GM19463 (cell line): ENCODE data around the gene JAM2.
"Not testable (repeated sequence)": the region's sequence is repeated elsewhere in the genome, so short reads cannot be mapped to it uniquely, and the experiment has no call there.

ENCODE experiments used
- ATAC-seq: cut with Tn5 transposase; IDR thresholded peaks from one replicate; pipeline ENCODE4 v1.9.1; 2021; ENCODE audit warnings: mild to moderate bottlenecking, moderate library complexity; ENCODE audit not compliant: unreplicated experiment

JAM2 gene

DNA sequence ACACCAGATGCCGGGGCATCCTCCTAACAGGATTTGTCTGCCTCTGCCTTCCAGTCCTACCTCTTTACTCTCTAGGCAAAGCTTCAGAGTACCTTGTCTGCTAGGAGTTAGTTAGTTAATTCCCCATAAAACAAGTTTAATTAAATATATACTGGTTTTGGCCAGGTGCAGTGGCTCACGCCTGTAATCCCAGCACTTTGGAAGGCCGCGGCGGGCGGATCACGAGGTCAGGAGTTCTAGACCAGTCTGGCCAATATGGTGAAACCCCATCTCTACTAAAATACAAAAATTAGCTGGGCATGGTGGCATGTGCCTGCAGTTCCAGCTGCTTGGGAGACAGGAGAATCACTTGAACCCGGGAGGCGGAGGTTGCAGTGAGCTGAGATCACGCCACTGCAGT, 75.0 kb downstream of the JAM2 start:
- ATAC-seq = not testable (repeated sequence)

GRCh38 chr21:25717491-25718147, 78.6 kb downstream of the JAM2 start:
- ATAC-seq = no peak

DNA sequence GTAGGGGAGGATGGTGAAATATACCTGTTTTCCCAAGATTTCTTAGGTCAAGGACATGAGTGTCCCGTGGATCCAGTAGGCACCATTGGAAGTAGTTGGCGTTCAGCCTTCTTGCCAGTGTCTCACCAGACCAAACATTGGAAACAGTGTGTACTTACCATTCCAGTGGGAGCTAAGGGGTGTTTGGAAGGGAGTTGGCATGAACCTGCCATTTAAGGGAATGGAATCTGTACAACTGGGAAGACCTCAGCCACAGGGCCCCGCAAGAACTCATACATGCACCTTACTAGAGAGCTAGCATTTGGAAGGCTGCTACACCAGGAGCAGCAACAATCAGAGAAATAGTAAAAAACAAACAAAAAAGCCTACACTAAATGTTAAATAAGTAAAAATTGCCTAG, 82.9 kb downstream of the JAM2 start:
- no peak for ATAC-seq

- no peak for ATAC-seq
Measured at GRCh38 chr21:25722631-25723030, 83.6 kb downstream of the JAM2 start.

DNA sequence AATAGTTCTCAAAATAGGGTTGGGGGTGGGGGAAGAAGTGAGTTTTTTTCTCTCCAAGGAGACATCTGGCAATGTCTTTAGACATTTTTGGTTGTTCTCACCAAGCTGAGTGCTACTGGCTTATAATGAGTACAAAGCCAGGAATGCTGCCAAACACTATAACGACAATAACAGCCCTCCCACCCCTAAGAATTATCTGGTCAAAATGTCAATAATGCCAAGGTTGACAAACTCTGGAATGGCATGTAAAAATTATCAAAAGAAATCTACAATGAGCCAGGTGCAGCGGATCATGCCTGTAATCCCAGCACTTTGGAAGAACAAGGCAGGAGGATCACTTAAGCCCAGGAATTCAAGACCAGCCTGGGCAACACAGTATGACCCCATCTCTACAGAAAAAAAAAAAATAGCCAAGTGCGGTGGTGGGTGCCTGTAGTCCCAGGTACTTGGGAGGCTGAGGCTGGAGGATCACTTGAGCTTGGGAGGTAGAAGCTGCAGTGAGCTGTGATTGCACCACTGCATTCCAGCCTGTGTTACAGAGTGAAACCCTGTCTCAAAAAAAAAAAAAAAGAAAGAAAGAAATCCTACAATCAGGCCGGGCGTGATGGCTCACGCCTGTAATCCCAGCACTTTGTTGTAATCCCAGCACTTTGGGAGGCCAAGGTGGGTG, 93.2 kb downstream of the JAM2 start:
- no peak for ATAC-seq

DNA sequence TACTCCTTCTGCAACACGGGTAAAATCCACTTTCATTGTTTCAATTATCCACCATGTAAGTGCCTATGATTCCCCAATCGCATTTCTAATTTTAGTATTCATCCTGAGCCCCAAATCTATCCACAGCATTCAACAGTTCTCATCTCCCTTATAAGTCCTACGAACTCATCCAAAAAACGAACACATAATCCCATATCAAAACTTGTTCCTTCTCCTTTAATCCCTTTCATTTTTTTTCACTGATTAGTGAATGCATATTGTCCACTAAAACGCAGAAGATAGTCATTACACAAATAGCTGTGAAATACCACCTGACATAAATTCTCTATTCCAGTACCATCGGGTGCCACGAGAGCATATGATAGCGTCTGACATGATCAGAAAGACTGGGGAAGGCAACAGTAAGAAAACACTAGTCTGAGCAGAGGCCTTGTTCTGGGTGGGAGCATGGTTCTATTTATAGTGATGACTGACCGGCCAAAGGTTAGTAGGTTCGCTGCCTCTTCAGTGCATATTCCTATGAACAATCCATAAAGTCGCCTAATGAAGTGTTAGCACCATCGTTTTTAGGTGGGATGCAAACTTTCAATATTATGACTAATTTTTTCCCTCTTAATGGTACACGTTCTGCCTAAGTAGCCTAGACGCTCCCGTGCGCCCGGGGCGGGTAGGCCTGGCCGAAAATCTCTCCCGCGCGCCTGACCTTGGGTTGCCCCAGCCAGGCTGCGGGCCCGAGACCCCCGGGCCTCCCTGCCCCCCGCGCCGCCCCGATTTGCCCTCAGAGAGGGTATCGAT, 95.0 kb downstream of the JAM2 start:
- ATAC-seq = peak; percentile 1

DNA sequence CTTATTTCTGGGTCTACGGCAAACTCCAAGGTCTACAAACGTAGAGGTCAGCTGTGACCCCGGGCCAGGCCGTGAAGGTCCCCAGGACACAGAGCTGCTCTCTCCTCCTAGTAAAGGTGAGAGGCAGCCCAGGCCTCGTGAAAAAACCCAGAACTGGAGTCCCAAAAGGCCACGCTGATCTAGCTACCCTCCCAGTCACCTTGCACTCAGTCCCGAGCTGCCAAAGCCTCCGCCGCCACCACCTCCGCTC, 95.5 kb downstream of the JAM2 start:
- ATAC-seq = peak; percentile 1

DNA sequence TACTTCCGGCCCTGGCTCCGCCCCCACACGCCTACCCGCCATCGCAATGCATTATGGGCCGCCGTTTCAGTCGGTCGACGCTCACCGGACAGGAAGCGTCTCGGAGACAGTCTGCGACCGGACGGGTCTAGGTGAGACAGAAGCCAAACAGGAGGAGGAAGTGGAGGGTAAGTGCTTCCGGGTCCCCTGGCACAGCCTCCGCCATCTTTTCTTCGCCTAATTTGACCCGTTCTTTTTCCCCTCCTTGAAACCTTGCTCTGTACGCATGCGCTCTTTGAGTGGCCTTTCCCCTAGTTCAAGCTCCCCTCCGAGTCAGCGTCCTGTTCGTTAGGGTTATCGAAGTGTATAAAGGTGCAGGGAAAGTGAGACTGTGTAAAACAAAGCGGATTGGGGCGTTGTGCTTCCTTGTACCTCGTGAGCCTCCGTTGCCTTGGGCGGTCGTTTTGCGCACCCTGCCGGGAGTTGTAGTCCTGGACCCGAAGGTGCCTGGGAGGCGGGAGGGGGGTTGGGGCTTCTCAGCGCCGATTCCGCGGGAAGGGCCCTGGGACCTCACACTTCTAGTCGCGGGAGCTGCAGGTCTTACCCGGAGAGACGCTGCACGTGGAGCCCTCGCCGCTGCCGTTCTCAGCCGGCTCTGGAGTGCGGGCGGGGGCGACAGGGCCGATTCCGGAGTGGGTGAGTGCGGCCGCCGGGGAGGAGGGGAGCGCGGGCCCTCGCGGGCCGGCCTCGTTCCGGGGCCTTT, 96.0 kb downstream of the JAM2 start, which contains the start of the genes ATP5PF and GABPA:
Gene ATP5PF (minus strand): TSS at position 1 of the 742 bp plus-strand sequence. CDS start 5,110 bp downstream, outside the sequence.
Gene GABPA (plus strand): TSS at position 69 of the 742 bp plus-strand sequence. CDS start 6,627 bp downstream, outside the sequence.
- ATAC-seq = peak; percentile 86

- peak; percentile 35 for ATAC-seq
Measured at GRCh38 chr21:25735646-25736597, 96.9 kb downstream of the JAM2 start.

DNA sequence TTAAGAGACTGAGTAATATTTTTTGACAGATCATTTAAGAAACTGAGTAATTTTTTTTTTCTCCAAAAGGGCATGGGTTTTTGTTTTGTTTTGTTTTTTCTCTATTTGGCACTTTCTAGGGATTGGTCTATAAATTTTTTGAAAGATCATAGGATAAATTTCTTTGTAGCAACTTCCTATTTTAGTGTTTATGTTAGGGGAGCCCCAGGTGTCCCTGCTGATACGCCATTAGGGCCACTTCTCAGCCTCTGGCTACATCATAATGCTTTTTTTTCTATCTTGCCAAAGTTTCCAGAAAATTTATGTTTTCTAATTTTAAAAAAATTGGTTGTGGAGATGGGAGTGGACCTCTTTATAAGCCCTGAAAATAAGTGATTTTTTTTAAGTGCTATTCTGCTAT, 98.4 kb downstream of the JAM2 start:
- ATAC-seq = no peak

DNA sequence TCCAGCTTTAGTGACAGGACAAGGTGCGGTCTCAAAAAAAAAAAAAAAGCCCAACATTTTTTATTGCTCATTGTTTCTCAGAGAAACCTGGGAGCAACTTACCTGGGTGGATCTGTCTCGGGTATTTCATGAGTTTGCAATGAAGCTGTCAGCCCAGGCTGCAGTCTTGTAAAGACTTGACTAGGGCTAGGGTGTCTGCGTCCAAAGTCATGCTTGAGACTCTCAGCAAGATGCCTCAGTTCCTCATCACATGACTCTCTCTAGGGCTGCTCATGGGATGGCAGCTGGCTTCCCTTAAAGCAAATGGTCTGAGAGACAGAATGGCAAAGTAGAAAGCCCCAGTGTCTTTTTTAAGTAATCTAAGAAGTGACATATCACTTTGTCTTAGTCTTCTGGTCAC, 103.8 kb downstream of the JAM2 start:
- no peak for ATAC-seq

DNA sequence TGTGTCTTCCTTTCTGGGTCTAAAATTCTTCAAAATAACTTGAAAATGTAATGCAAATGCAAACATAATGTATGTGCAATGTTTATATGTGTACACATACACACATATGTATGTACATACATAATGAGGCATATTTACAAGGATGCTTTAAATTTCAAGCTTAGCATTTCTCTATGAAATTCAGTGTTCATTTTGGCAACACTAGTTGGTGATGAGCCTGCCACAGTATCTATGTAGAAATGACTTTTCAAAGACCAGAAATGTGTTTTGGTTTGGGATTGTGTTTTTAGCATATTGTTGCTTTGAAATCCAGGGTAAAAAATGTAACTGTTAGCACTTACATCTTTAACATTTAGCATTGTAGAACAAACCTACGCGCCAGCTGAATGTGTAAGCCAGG, 105.8 kb downstream of the JAM2 start:
- ATAC-seq = no peak

DNA sequence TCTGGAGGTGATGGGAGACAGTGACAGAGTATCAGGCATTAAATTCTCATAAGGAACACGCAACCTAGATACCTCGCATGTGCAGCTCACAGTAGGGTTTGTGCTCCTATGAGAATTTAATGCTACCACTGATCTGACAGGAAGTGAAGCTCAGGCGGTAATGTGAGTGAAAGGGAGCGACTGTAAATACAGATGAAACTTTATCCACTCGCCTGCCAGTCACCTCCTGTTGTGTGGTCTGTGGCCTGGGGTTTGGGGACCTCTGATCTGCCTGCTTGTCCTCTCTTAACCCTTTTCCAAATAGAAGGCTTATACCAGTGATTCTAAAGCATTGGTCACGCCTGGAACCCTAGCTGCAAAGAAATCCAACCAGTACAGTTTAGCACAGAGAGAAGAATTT, 111.0 kb downstream of the JAM2 start:
- ATAC-seq = no peak

DNA sequence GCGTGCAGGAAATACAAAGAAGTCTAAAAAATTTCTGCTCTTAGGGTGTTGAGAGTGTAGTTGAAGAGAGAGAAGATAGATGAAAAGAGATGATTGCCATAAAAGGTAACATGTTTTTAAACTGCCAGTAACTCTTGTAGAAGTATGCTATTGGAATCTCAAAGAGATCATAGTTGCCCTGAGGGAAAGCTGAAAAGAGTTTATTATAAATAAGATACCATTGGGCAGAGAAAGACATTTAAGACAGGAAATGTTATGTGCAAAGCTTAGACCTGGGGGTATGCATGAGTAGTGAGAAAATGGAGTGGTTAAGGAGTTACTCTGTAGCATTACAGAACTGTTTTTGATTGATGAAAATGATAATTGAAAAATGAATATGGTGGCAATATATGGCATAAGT, 113.4 kb downstream of the JAM2 start:
- ATAC-seq = no peak

DNA sequence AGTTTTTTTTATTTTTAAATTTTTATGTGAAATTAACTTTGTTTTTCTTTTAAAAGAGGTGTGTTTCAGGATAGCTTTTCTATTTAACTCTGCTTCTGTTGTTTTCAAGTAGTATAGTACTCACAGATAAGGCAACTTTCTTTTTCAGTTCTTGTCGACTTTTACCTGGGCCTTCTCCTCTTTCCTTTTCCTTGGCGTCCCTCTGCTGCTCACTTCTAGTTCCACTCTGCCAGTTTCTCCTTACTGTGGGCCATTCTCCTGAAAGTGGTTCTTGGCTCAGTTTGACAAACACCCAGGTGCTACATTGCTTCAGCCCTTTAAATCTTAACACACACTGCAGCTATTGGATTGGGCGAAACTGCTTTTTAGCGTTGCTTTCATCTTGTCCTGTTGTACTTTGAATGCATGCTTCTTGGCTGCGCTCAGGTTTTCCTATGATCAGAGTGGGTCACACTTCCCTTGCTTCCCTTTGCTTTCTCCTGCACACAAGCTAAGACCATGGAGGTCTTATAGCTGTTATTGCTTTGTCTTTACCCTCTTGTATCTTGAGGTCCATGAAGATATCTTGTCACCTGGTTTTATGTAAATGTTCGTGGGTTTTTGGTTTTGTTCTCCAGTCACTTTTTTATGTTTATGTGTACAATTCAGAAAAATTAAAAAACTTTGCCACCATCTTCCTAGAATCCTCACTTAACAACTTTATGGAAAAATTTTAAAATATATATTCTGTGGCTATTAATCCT, 117.3 kb downstream of the JAM2 start:
- ATAC-seq = peak; percentile 42

DNA sequence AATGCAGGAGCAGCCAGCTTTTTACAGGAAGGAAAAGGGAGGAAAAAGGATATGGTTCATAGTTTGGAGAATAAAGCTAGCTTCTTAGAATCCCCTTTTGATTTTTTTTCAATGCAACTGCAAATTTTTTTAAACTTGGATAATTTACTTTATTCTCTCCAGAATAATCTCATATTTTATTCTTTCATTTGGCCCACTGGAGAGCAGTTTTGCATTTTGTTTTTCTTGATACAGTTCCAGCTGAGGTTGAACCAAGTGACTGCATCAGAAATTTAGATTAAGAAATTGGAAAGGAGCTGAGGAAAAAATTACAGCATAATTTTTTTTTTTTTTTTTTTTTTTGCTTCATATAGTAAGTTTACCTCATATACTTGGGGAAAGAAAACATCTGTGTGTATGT, 118.5 kb downstream of the JAM2 start:
- no peak for ATAC-seq

DNA sequence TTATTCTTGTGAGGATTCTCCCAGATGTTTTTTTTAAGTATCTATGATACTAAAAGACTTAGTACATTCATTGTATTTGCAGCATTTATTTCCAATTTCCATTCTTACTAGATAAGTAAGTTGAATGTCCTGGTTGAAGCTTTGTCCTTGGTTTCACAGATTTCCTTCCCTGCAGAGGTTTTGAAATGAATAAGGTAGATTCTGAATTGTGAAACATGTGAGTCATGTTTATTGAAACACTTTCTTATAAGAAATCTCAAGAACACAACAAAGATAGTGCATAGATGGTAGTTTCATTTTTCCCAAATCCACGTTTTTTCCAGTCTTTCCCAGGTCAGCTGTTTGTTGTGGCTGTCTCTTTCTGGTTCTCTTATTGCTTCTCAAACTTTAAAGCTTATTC, 120.5 kb downstream of the JAM2 start:
- no peak for ATAC-seq

DNA sequence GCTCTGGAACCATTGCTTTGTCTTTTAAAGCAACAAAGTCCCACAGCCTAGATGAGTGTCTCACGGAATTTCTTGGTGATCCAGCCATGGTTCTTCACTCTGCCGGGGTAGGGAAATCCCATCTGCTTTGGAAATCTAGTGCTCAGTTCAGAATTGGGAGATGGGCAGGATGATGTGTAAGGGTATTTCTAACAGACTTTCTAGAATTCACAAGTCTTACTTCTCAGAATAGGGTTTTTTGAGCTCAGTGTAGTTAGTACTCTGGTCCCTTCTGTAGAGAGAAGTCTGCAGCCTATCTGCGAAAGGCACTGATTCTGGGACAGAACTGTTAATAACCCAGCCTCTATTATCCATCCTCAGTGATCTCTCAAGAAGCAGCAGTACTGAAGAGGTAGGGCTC, 121.0 kb downstream of the JAM2 start:
- no peak for ATAC-seq

- ATAC-seq = no peak
Measured at GRCh38 chr21:25760677-25761076, 121.6 kb downstream of the JAM2 start.

DNA sequence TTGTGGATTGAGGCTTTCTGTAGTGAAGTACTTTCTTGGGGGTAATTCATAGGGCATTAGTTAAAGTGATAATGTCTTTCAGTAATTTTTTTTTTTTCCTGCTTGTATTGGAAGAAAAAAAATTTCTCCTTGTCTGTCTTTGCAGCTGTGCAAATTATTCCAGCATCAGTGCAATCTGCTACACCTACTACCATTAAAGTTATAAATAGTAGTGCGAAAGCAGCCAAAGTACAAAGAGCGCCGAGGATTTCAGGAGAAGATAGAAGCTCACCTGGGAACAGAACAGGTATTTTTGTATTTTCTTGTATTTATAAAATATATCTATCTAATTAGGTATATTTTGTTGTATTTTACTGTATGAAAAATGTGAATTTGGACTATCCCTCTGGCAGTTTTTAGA, 125.0 kb downstream of the JAM2 start:
- ATAC-seq = no peak
